Transverse colon (tissue), 4 donors: ENCODE results near the gene PRKAR1B. TPM values are rescaled to one million over a fixed set of nuclear protein-coding genes. Genes with fewer than 3 reads are reported as not detected.

ENCODE experiments used
- DNase-seq: peaks from one replicate; pipeline ENCODE4 v3.0.0-alpha.2; 2019
- H3K27ac ChIP-seq, 4 donors: fragments of 200-600 bp; sonication (generic); 2 replicates each; pipeline ENCODE4 v1.5.1; 2016 to 2018; ENCODE audit warnings: inconsistent platforms in 4 of 4
- H3K27me3 ChIP-seq: fragments of 200-600 bp; sonication (generic); 2 replicates; pipeline ENCODE4 v1.5.1; 2017; ENCODE audit warnings: inconsistent platforms
- H3K36me3 ChIP-seq, 4 donors: fragments of 200-600 bp; sonication (generic); 2 replicates each; pipeline ENCODE4 v1.5.1; 2017 to 2019; ENCODE audit warnings: inconsistent platforms in 4 of 4
- H3K4me1 ChIP-seq, 4 donors: fragments of 200-600 bp; sonication (generic); 2 replicates each; pipeline ENCODE4 v1.5.1; 2017 to 2020; ENCODE audit warnings: inconsistent platforms in 4 of 4
- H3K4me3 ChIP-seq, 4 donors: fragments of 200-600 bp; sonication (generic); 1 replicate in 1 of 4; 2 replicates in 3 of 4; pipeline versions ENCODE4 v1.5.1 to v1.6.1; 2017 to 2019; ENCODE audit warnings: inconsistent platforms in 4 of 4
- H3K9me3 ChIP-seq, 2 donors: fragments of 200-600 bp; sonication (generic); 2 replicates each; pipeline ENCODE4 v1.5.1; 2017 to 2019; ENCODE audit warnings: inconsistent platforms in 2 of 2
- EP300 ChIP-seq: sonication (generic); formaldehyde crosslinking; IDR thresholded peaks from one replicate; pipeline ENCODE4 v1.6.1; 2017; ENCODE audit warnings: antibody characterized with exemption, low read depth
- POLR2A ChIP-seq: fragments of 450-650 bp; IDR thresholded peaks from one replicate; pipeline ENCODE4 v1.6.1; 2016; ENCODE audit warnings: antibody characterized with exemption, mild to moderate bottlenecking, moderate library complexity
- POLR2AphosphoS5 ChIP-seq, 3 donors: sonication (generic); formaldehyde crosslinking; IDR thresholded peaks; one replicate each; pipeline ENCODE4 v1.6.1; 2016; ENCODE audit warnings: antibody characterized with exemption in 3 of 3
- WGBS, 2 donors: methylation state at CpG; one replicate each; pipeline ENCODE4 v1.1.5; 2018; ENCODE audit warnings: low coverage in 1 of 2; 5-methylcytosine and 5-hydroxymethylcytosine counted together
- in situ Hi-C, 4 donors: fragments of 200-750 bp; cut with MboI; loops; one replicate each; pipeline versions ENCODE4 v1.15.0 to v1.15.1; 2017; ENCODE audit warnings: low sequenced_read_pairs in 3 of 4, low pct_ligation_motif_present in 1 of 4, low pct_unique_long_range_greater_than_20kb in 1 of 4
- intact Hi-C: fragments of 100-400 bp; cut with DNase I; formaldehyde crosslinking; loops from one replicate; pipeline ENCODE4 v1.15.1; 2023; ENCODE audit warnings: low total_unique reads
- total RNA-seq, 4 donors: library from RNA; depleted of rRNA; stranded (reverse); fragments of >200 nt; gene quantifications; one replicate each; pipeline ENCODE4 v1.1.0, GENCODE V29; 2016
- TF ChIP-seq, protein P1 (sequence below), 5 experiments: fragments of 200-600 bp in 3 of 5; fragments of 450-650 bp in 2 of 5; sonication (generic) in 3 of 5; IDR thresholded peaks; 1 replicate in 2 of 5; 2 replicates in 3 of 5; pipeline ENCODE4 v1.5.1; 2016 to 2017; ENCODE audit warnings: antibody characterized with exemption in 5 of 5, inconsistent platforms in 3 of 5, mild to moderate bottlenecking in 2 of 5, moderate library complexity in 1 of 5

PRKAR1B gene
- total RNA-seq, 4 donors from 2014 or later = 15.7 to 53.9 (median 16.9) TPM

DNA sequence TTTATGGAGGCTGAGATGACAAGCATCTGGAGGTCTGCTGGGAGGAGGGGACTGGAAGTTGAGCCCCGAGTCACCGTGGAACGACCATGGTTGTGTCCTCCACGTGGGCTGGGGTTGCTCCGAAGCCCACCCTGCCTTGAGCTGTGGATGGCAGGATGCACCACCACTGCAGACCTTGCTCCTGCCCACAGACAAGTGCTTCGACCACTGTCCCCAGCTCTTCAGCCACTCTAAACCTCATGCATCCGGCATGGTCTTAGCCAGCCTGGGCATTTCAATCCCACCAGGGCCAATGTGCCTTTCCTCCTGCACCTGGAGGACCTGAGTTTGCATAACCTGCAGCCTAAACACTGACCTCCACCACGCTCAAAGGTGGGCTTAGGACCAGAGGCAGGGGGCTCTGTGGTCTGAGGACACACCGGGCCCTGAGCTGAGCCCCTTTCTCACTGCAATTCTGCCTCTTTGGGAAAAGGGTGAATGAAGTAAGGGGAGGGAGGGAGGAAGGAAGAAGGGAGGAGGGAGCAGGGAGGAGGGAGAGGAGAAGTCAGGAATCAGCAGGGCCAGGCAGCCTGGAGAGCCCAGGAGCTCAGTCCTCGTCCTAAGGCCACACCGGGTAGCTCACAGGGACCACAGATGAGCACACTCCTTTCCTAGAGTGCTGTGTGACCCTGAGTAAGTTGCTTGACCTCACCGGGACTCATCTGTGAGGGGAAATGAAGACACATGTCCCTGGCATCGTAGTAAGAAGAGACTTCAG lies 45.4 kb downstream of the PRKAR1B start:
- in situ Hi-C loops = no loop called here
- Histone ChIP-seq H3K36me3 (peaks cover 0 to 5% (median 0%) of the 10 kb centered on the region in 4 donors), H3K27ac (no peak overlapping the region), H3K27me3 (no peaks in the 10 kb centered on the region), H3K4me1 (no peaks in the 10 kb centered on the region), H3K4me3 (no peak overlapping the region), H3K9me3 (peaks cover 8 to 11% of the 10 kb centered on the region in 2 donors)
- WGBS, 2 donors = 93 to 100% methylated on average over 3 to 13 of the region's 13 CpGs
- no peak for DNase-seq
- TF ChIP-seq POLR2A (no peak), POLR2AphosphoS5 (IDR thresholded peaks at IDR 0.05) (no peak), EP300 (no peak)
- TF ChIP-seq, protein P1, sequence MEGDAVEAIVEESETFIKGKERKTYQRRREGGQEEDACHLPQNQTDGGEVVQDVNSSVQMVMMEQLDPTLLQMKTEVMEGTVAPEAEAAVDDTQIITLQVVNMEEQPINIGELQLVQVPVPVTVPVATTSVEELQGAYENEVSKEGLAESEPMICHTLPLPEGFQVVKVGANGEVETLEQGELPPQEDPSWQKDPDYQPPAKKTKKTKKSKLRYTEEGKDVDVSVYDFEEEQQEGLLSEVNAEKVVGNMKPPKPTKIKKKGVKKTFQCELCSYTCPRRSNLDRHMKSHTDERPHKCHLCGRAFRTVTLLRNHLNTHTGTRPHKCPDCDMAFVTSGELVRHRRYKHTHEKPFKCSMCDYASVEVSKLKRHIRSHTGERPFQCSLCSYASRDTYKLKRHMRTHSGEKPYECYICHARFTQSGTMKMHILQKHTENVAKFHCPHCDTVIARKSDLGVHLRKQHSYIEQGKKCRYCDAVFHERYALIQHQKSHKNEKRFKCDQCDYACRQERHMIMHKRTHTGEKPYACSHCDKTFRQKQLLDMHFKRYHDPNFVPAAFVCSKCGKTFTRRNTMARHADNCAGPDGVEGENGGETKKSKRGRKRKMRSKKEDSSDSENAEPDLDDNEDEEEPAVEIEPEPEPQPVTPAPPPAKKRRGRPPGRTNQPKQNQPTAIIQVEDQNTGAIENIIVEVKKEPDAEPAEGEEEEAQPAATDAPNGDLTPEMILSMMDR (IDR thresholded peaks at IDR 0.05) = no peak
- intact Hi-C loops = no loop called here

DNA sequence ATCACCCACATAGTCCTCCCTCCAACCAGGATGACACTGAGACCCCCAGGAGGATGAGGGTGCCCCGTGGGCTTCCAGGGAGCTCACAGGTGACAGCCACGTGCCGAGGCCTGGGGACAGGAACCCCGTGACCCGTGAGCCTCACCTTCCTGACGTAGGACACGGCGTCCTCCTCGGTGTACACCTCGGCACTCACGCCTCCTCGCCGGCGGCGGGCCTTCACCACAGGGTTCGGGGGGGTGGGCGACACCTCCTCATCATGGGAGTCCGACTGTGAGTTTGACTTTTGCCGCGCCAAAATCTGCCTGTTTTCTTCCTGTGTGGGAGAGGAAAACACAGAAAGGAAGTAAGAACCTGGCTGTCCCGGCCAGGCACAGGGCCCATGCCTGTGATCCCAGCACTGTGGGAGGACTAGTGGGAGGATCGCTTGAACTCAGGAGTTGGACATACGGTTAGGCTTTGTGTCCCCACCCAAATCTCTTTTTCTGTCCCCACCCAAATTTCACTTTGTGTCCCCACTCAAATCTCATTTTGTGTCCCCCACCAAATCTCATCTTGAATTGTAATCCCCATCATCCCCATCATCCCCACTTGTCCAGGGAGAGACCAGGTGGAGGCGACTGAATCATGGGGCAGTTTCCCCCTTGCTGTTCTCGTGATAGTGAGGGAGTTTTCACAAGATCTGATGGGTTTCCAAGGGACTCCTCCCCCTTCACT lies 46.5 kb downstream of the PRKAR1B start:
- Histone ChIP-seq H3K9me3 (peaks cover 3 to 4% of the 10 kb centered on the region in 2 donors), H3K4me1 (no peaks in the 10 kb centered on the region), H3K36me3 (peaks cover 0 to 3% (median 0%) of the 10 kb centered on the region in 4 donors), H3K27me3 (no peaks in the 10 kb centered on the region), H3K4me3 (no peak overlapping the region), H3K27ac (no peak overlapping the region)
- WGBS, 2 donors = 94 to 100% methylated on average over 2 to 25 of the region's 25 CpGs
- DNase-seq = no peak
- TF ChIP-seq EP300 (no peak), POLR2A (no peak), POLR2AphosphoS5 (IDR thresholded peaks at IDR 0.05) (no peak)
- TF ChIP-seq, protein P1 (IDR thresholded peaks at IDR 0.05) = no peak
- intact Hi-C loops = no loop called here
- in situ Hi-C loops = no loop called here

DNA sequence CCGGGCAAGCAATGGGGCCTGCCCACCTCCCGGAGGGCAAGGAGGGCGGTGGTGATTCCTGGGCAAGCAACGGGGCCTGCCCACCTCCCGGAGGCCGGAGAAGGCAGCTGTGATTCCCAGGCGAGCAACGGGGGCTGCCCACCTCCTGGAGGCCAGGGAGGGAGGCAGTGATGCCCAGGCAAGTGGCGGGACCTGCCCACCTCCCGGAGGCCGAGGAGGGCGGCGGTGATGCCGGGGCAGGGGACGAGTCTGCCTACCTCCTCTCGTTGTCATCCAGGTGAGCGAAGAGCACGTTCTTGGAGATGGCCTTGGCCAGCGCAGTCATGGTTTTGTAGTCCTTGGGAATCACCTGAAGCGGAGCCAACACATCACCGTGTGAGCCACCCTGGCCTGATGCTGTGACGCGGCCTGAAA lies 50.1 kb downstream of the PRKAR1B start:
- Histone ChIP-seq H3K27ac (no peak overlapping the region), H3K4me3 (no peak overlapping the region), H3K27me3 (no peaks in the 10 kb centered on the region), H3K36me3 (no peaks in the 10 kb centered on the region), H3K4me1 (no peaks in the 10 kb centered on the region), H3K9me3 (no peaks in the 10 kb centered on the region)
- in situ Hi-C loops (no loop called here), intact Hi-C loops (no loop called here)
- 96% methylated on average over 23 of the region's 23 CpGs; no CpG with 5 or more reads in 1 of the 2 donors for WGBS, 2 donors
- no peak for DNase-seq
- TF ChIP-seq POLR2A = no peak
- TF ChIP-seq, protein P1 (IDR thresholded peaks at IDR 0.05) = no peak
- TF ChIP-seq POLR2AphosphoS5 (IDR thresholded peaks at IDR 0.05) = no peak
- no peak for TF ChIP-seq EP300

DNA sequence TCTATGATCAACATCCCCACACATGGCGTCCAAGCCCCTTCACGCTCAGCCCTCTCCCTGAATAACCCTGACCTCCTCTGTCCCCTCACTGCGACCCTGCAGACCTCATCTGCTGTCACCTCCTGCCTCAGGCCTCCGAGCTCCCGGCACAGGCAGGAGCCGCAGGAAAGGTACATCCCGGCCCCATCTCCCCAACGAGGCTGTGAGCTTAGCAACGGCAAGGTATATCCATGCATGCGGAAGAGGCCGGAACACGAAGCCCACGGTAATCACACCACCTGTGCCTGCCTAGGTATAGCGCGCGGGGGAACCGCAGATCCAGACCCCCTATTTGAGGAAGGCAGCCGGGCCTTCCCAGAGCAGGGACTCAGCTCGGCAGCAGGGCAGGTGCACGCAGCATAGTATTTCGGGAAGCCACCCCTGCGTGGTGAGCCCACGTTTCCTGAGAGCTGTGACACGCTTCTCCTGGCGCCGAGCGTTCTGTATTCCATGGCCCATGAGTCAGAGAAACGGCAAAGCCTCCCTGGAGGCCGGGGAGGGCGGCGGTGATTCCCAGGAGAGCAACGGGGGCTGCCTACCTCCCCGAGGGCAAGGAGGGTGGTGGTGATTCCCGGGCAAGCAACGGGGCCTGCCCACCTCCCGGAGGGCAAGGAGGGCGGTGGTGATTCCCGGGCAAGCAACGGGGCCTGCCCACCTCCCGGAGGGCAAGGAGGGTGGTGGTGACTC lies 50.7 kb downstream of the PRKAR1B start:
- TF ChIP-seq, protein P1 (IDR thresholded peaks at IDR 0.05) = no peak
- no peak for TF ChIP-seq POLR2AphosphoS5 (IDR thresholded peaks at IDR 0.05)
- no peak for TF ChIP-seq POLR2A
- no peak for TF ChIP-seq EP300
- in situ Hi-C loops (no loop called here), intact Hi-C loops (no loop called here)
- H3K27ac ChIP-seq = no peak overlapping the region
- WGBS, 2 donors = 94 to 96% methylated on average over 13 to 40 of the region's 40 CpGs
- DNase-seq = no peak
- no peaks in the 10 kb centered on the region for H3K4me1 ChIP-seq
- H3K27me3 ChIP-seq = no peaks in the 10 kb centered on the region
- no peak overlapping the region for H3K4me3 ChIP-seq
- no peaks in the 10 kb centered on the region for H3K36me3 ChIP-seq
- no peaks in the 10 kb centered on the region for H3K9me3 ChIP-seq
